GM23338 (cell line): ENCODE data around the gene CAMTA1.

Experiments used
- CREB1 ChIP-seq: fragments of 250-450 bp; sonication (Bioruptor Pico); IDR thresholded peaks from 2 replicates; pipeline ENCODE4 v1.5.0; 2020; ENCODE audit warnings: low read depth, mild to moderate bottlenecking, moderate library complexity
- EZH2 ChIP-seq: fragments of 200-600 bp; sonication (generic); IDR thresholded peaks from one replicate; pipeline ENCODE4 v1.8.0; 2017; ENCODE audit warnings: antibody characterized with exemption, mild to moderate bottlenecking, low read depth; ENCODE audit not compliant: unreplicated experiment
- EZH2phosphoT487 ChIP-seq: fragments of 200-600 bp; sonication (generic); IDR thresholded peaks from one replicate; pipeline ENCODE4 v1.8.1; 2018; ENCODE audit warnings: antibody characterized with exemption; ENCODE audit not compliant: unreplicated experiment
- POLR2AphosphoS5 ChIP-seq: IDR thresholded peaks from 2 replicates; pipeline ENCODE4 v1.6.1; 2016; ENCODE audit warnings: antibody characterized with exemption, low read depth
- TF ChIP-seq, protein P1 (sequence below), 2 experiments: fragments of 200-600 bp in 1 of 2; sonication (generic) in 1 of 2; conservative IDR thresholded peaks; 2 replicates each; pipeline versions ENCODE4 v1.5.1 to v1.6.1; 2016 to 2017; ENCODE audit warnings: antibody characterized with exemption in 2 of 2, low read depth in 2 of 2, mild to moderate bottlenecking in 2 of 2, moderate library complexity in 1 of 2
- TF ChIP-seq, protein P2 (sequence below): IDR thresholded peaks from 2 replicates; pipeline ENCODE4 v1.6.1; 2016; ENCODE audit warnings: antibody characterized with exemption
- TF ChIP-seq, protein P3 (sequence below): IDR thresholded peaks from one replicate; pipeline ENCODE4 v1.6.1; 2018; ENCODE audit warnings: antibody characterized with exemption; ENCODE audit not compliant: unreplicated experiment

DNA sequence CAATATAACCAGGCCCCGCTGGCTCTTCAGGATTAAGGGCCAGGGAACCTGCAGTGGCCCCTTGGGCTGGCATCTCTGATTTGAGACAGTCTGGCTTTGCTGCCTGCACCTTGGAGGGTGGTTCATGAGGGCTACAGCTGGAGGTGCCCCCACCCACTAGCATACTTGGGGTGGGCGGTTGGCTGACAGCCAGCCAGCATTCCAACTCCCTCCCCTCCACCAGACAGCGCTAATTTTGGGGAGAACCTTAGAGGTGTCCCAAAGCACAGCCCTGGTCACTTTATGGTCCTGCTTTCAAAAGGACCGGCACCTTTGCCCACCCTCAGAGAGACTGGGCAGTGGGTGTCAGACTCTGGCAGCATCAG, 805.2 kb downstream of the CAMTA1 start:
- TF ChIP-seq, protein P1, sequence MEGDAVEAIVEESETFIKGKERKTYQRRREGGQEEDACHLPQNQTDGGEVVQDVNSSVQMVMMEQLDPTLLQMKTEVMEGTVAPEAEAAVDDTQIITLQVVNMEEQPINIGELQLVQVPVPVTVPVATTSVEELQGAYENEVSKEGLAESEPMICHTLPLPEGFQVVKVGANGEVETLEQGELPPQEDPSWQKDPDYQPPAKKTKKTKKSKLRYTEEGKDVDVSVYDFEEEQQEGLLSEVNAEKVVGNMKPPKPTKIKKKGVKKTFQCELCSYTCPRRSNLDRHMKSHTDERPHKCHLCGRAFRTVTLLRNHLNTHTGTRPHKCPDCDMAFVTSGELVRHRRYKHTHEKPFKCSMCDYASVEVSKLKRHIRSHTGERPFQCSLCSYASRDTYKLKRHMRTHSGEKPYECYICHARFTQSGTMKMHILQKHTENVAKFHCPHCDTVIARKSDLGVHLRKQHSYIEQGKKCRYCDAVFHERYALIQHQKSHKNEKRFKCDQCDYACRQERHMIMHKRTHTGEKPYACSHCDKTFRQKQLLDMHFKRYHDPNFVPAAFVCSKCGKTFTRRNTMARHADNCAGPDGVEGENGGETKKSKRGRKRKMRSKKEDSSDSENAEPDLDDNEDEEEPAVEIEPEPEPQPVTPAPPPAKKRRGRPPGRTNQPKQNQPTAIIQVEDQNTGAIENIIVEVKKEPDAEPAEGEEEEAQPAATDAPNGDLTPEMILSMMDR (conservative IDR thresholded peaks at IDR 0.05; ENCODE audit: low read depth in 2 of 2) = no peak
- TF ChIP-seq CREB1 (CRISPR knock-in tag) (no peak), EZH2phosphoT487 (no peak), EZH2 (no peak), POLR2AphosphoS5 (no peak)
- TF ChIP-seq, protein P2, sequence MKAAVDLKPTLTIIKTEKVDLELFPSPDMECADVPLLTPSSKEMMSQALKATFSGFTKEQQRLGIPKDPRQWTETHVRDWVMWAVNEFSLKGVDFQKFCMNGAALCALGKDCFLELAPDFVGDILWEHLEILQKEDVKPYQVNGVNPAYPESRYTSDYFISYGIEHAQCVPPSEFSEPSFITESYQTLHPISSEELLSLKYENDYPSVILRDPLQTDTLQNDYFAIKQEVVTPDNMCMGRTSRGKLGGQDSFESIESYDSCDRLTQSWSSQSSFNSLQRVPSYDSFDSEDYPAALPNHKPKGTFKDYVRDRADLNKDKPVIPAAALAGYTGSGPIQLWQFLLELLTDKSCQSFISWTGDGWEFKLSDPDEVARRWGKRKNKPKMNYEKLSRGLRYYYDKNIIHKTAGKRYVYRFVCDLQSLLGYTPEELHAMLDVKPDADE = no peak
- TF ChIP-seq, protein P3, sequence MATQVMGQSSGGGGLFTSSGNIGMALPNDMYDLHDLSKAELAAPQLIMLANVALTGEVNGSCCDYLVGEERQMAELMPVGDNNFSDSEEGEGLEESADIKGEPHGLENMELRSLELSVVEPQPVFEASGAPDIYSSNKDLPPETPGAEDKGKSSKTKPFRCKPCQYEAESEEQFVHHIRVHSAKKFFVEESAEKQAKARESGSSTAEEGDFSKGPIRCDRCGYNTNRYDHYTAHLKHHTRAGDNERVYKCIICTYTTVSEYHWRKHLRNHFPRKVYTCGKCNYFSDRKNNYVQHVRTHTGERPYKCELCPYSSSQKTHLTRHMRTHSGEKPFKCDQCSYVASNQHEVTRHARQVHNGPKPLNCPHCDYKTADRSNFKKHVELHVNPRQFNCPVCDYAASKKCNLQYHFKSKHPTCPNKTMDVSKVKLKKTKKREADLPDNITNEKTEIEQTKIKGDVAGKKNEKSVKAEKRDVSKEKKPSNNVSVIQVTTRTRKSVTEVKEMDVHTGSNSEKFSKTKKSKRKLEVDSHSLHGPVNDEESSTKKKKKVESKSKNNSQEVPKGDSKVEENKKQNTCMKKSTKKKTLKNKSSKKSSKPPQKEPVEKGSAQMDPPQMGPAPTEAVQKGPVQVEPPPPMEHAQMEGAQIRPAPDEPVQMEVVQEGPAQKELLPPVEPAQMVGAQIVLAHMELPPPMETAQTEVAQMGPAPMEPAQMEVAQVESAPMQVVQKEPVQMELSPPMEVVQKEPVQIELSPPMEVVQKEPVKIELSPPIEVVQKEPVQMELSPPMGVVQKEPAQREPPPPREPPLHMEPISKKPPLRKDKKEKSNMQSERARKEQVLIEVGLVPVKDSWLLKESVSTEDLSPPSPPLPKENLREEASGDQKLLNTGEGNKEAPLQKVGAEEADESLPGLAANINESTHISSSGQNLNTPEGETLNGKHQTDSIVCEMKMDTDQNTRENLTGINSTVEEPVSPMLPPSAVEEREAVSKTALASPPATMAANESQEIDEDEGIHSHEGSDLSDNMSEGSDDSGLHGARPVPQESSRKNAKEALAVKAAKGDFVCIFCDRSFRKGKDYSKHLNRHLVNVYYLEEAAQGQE = no peak
